Osteoblast (primary cell): ENCODE measurements around the gene AHI1. TPM values are rescaled to one million over a fixed set of nuclear protein-coding genes. Genes with fewer than 3 reads are reported as not detected.

Experiments
- DNase-seq: peaks from one replicate; pipeline ENCODE4 v3.0.0; 2011; ENCODE audit warnings: low spot score, mixed read lengths; ENCODE audit not compliant: insufficient read length; ENCODE audit errors: missing footprints
- H2AFZ ChIP-seq: 2 replicates; pipeline ENCODE4 v1.6.0; 2011; ENCODE audit warnings: mild to moderate bottlenecking, low read length
- H3K27ac ChIP-seq: 2 replicates; pipeline ENCODE4 v1.5.1; 2011; ENCODE audit warnings: mild to moderate bottlenecking, low read depth, low read length, moderate library complexity
- H3K27me3 ChIP-seq: 2 replicates; pipeline ENCODE4 v1.6.0; 2012; ENCODE audit warnings: mild to moderate bottlenecking, control low read depth, inconsistent platforms, low read length, moderate library complexity; ENCODE audit not compliant: insufficient read depth
- H3K36me3 ChIP-seq: 2 replicates; pipeline ENCODE4 v1.5.1; 2011; ENCODE audit warnings: mild to moderate bottlenecking, low read length, control low read depth, moderate library complexity; ENCODE audit not compliant: insufficient read depth
- H3K4me1 ChIP-seq: 2 replicates; pipeline ENCODE4 v1.5.1; 2011; ENCODE audit warnings: mild to moderate bottlenecking, low read length, control low read depth, moderate library complexity; ENCODE audit not compliant: insufficient read depth
- H3K4me2 ChIP-seq: 2 replicates; pipeline ENCODE4 v1.6.0; 2011; ENCODE audit warnings: mild to moderate bottlenecking, low read length; ENCODE audit not compliant: insufficient read depth
- H3K4me3 ChIP-seq: fragments of 200-600 bp; sonication (generic); 3 replicates; pipeline ENCODE4 v1.5.1; 2012; ENCODE audit warnings: mild to moderate bottlenecking, low read length, inconsistent platforms; ENCODE audit not compliant: insufficient read depth
- H3K79me2 ChIP-seq: 2 replicates; pipeline ENCODE4 v1.6.0; 2012; ENCODE audit warnings: mild to moderate bottlenecking, low read length, control low read depth, inconsistent platforms; ENCODE audit not compliant: insufficient read depth
- H3K9me3 ChIP-seq: 2 replicates; pipeline ENCODE4 v1.5.1; 2011; ENCODE audit warnings: low read depth, low read length, control low read depth
- H4K20me1 ChIP-seq: 2 replicates; pipeline ENCODE4 v1.6.0; 2012; ENCODE audit warnings: mild to moderate bottlenecking, low read length, control low read depth; ENCODE audit not compliant: insufficient read depth
- total RNA-seq: library from RNA; depleted of rRNA; stranded (reverse); fragments of >200 nt; gene quantifications from 2 replicates; pipeline ENCODE4 v1.2.3, GENCODE V29; 2012
- TF ChIP-seq, protein P1 (sequence below): IDR thresholded peaks from 2 replicates; pipeline ENCODE4 v1.5.1; 2011; ENCODE audit warnings: mild to moderate bottlenecking, low read depth, low read length, moderate library complexity; ENCODE audit errors: extremely low read depth

The AHI1 gene
- total RNA-seq, 1 donor, result 50.3 TPM

DNA sequence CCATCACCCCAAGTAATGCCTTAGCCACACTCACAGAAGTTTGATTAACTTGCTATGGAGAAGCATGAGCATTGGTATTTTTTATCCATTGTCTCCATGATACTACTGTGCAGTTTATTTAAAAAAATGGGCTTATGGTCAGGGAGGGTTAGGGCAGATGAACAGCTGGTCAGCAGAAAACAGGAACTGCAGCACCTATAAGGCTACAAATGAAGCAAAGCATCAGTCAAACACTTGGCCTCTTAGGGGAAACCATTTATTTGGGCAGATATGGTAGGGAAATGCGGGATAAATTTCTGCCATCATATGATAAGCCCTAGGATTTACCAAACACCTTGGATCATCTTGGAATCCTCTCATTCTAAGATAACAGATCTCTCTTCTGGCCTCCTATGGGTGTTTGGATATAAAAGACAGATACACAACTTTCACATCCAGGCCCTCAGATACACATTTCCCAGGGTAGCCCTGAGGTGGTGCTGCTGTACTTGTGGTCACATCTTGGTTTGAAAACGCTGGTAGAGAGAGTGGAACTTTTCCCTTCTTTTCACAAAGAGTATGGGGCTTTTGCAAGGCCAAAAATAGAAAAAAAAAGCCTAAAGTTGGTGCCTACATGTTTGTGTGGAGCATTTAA lies 42.8 kb upstream of the AHI1 start:
- H3K27me3 ChIP-seq, result no peaks in the 10 kb centered on the region
- DNase-seq, result no peak
- H3K9me3 ChIP-seq, result no peaks in the 10 kb centered on the region
- no peak overlapping the region for H3K4me2 ChIP-seq
- H3K4me1 ChIP-seq, result peaks cover 29% of the 10 kb centered on the region
- H3K4me3 ChIP-seq, result no peak overlapping the region
- TF ChIP-seq, protein P1, sequence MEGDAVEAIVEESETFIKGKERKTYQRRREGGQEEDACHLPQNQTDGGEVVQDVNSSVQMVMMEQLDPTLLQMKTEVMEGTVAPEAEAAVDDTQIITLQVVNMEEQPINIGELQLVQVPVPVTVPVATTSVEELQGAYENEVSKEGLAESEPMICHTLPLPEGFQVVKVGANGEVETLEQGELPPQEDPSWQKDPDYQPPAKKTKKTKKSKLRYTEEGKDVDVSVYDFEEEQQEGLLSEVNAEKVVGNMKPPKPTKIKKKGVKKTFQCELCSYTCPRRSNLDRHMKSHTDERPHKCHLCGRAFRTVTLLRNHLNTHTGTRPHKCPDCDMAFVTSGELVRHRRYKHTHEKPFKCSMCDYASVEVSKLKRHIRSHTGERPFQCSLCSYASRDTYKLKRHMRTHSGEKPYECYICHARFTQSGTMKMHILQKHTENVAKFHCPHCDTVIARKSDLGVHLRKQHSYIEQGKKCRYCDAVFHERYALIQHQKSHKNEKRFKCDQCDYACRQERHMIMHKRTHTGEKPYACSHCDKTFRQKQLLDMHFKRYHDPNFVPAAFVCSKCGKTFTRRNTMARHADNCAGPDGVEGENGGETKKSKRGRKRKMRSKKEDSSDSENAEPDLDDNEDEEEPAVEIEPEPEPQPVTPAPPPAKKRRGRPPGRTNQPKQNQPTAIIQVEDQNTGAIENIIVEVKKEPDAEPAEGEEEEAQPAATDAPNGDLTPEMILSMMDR, result peak; percentile 73
- H2AFZ ChIP-seq, result no peak overlapping the region
- H3K27ac ChIP-seq, result no peak overlapping the region
- no peaks in the 10 kb centered on the region for H3K36me3 ChIP-seq
- H3K79me2 ChIP-seq, result no peaks in the 10 kb centered on the region
- H4K20me1 ChIP-seq, result no peaks in the 10 kb centered on the region

DNA sequence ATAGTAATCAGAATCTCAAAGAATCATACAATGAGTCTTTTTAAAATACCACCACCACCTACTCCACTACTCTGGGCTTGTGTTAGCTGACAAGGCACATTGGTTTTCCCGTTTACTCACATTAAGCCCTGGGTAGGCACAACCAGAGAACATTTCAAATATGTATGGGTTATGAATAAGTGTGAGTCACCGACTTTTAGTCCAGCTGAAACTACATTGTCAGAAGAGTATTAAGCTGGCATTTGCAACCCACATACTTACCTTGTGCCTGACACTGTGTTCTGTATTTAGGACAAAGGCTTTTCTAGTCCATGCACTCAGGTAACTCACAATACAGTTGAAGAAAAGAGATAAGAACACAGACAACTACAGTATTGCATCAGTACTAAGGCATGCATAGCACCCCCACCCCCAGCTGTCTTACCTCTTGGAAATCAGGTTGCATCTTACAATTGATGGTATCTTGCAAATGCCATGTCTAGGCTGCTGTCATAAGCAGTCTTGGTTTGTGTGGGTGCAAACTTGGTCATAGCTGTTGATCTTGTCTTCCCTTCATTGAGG lies 40.3 kb upstream of the AHI1 start:
- Histone ChIP-seq H3K79me2 (no peaks in the 10 kb centered on the region), H4K20me1 (no peaks in the 10 kb centered on the region), H2AFZ (no peak overlapping the region), H3K27me3 (no peaks in the 10 kb centered on the region), H3K36me3 (no peaks in the 10 kb centered on the region), H3K9me3 (no peaks in the 10 kb centered on the region), H3K27ac (peak overlapping the region; percentile 82), H3K4me1 (peaks cover 38% of the 10 kb centered on the region), H3K4me3 (no peak overlapping the region), H3K4me2 (peak overlapping the region; percentile 58)
- TF ChIP-seq, protein P1, result no peak
- DNase-seq, result peak; percentile 68

DNA sequence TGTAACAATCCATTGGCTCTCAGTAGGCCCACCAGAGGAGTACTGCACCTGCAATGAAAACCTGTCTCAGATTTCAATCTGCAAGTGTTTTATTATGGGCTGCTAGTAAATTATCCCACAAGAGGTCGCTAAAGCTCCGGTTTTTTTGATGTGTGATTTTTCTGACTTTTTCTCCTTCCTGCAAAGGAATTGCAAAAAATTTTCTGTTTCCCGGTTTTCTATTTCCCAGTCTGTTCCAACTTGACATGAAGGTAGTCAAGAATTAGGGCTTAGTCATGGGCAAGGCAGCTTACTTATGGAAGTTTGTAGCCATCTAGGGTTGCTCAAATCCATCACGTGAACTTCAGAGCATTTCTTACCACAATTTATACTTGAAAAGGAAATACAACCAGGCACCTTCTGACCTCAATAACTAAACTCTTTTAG lies 38.5 kb upstream of the AHI1 start:
- peak; percentile 63 for DNase-seq
- Histone ChIP-seq H3K79me2 (no peaks in the 10 kb centered on the region), H3K4me3 (no peak overlapping the region), H3K27ac (peak overlapping the region; percentile 82), H2AFZ (peak overlapping the region; percentile 31), H3K27me3 (no peaks in the 10 kb centered on the region), H4K20me1 (no peaks in the 10 kb centered on the region), H3K4me1 (peaks cover 38% of the 10 kb centered on the region), H3K4me2 (peak overlapping the region; percentile 31), H3K36me3 (no peaks in the 10 kb centered on the region), H3K9me3 (no peaks in the 10 kb centered on the region)
- TF ChIP-seq, protein P1, result peak; percentile 75

DNA sequence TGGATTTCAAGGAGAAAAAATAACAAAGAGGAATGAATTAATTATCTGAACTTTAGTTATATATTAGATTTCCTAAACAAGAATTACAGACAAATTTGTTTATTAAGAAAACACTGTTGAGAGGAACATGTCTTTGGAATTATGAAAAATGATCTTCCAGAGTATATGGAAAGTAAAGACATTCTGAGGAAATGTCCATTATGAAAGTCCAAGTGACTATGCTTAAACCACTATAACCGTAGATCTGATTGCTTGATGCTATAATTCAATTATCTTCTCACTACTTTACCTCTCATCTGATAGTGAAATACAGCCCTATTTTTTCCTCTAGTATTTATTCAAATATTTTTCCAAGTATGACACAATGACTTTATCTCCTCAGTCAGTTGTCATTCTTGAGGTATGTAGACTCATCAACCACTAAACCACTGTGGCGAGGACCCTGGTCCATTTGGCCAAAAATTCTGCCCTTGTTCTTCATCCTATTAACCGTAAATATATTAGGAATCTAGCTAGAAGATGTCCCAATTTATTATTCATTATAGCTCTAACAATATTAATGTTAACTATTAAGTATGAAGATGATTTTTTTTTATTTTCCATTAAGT lies 37.3 kb upstream of the AHI1 start:
- no peaks in the 10 kb centered on the region for H3K9me3 ChIP-seq
- peak overlapping the region; percentile 15 for H3K27ac ChIP-seq
- H3K36me3 ChIP-seq, result no peaks in the 10 kb centered on the region
- no peak overlapping the region for H3K4me3 ChIP-seq
- H3K27me3 ChIP-seq, result no peaks in the 10 kb centered on the region
- H3K79me2 ChIP-seq, result no peaks in the 10 kb centered on the region
- H2AFZ ChIP-seq, result no peak overlapping the region
- no peaks in the 10 kb centered on the region for H4K20me1 ChIP-seq
- H3K4me2 ChIP-seq, result peak overlapping the region; percentile 18
- H3K4me1 ChIP-seq, result peaks cover 38% of the 10 kb centered on the region
- DNase-seq, result no peak
- TF ChIP-seq, protein P1, result no peak
